GM12878 (cell line): Measurements from ENCODE around the gene CACHD1. TPM values are rescaled to one million over a fixed set of nuclear protein-coding genes. Genes with fewer than 3 reads are reported as not detected.

Experiments
- ATAC-seq: fragments of 200-7000 bp; cut with Tn5 transposase; 3 replicates; pipeline ENCODE4 v1.9.1; 2020; ENCODE audit warnings: mild to moderate bottlenecking, moderate library complexity
- BruUV-seq: library from RNA; stranded (reverse); fragments of 400-500 nt; replicated peaks from 2 replicates; lab custom pipeline; 2021; lab: Mats Ljungman, UMichigan
- CTCF ChIA-PET: fragments of 300-600 bp; sonication (Branson Sonifier 250); formaldehyde crosslinking; extraction: SDS; loops from one replicate; lab custom pipeline; 2021; ENCODE audit warnings: inconsistent platforms; lab: Yijun Ruan, JAX
- POLR2A ChIA-PET: fragments of 350-600 bp; formaldehyde crosslinking; extraction: SDS; loops from one replicate; lab custom pipeline; 2021; ENCODE audit warnings: inconsistent platforms; lab: Charles Lee
- RAD21 ChIA-PET: fragments of 300-600 bp; sonication (Branson Sonifier 250); formaldehyde crosslinking; loops from one replicate; lab custom pipeline; 2023; ENCODE audit warnings: antibody characterized with exemption; ENCODE audit not compliant: unreplicated experiment; lab: Charles Lee
- SMC1A ChIA-PET: fragments of 300-600 bp; sonication (Branson Sonifier 250); formaldehyde crosslinking; loops from one replicate; lab custom pipeline; 2023; ENCODE audit not compliant: unreplicated experiment, uncharacterized antibody; lab: Charles Lee
- DNase-seq: peaks from one replicate; pipeline ENCODE4 v3.0.0-alpha.2; 2011; ENCODE audit warnings: low read depth, low spot score
- FAIRE-seq: peaks from 3 replicates; lab custom pipeline; 2011; peaks lifted over from hg19 to GRCh38; lab: Jason Lieb, UNC
- H2AFZ ChIP-seq: 2 replicates; pipeline ENCODE4 v1.6.0; 2011; ENCODE audit warnings: low read depth, low read length, control low read depth; ENCODE audit not compliant: control insufficient read depth
- H3K27ac ChIP-seq: 2 replicates; pipeline ENCODE4 v1.5.1; 2011; ENCODE audit warnings: control low read depth; ENCODE audit not compliant: control insufficient read depth, insufficient read depth
- H3K27me3 ChIP-seq, 2 experiments: replicated peaks in 1 of 2; 2 replicates each; pipeline versions ENCODE4 v1.6.0 to v1.6.1; 2011; ENCODE audit warnings: low read length in 1 of 2; ENCODE audit not compliant: control insufficient read depth in 2 of 2, insufficient read depth in 2 of 2
- H3K36me3 ChIP-seq, 2 experiments: 2 replicates each; pipeline ENCODE4 v1.5.1; 2011; ENCODE audit warnings: low read length in 1 of 2; ENCODE audit not compliant: control insufficient read depth in 2 of 2, insufficient read depth in 2 of 2
- H3K4me1 ChIP-seq: 2 replicates; pipeline ENCODE4 v1.6.1; 2011; ENCODE audit warnings: mild to moderate bottlenecking, low read length, moderate library complexity, mixed read lengths; ENCODE audit not compliant: control insufficient read depth, insufficient read depth
- H3K4me2 ChIP-seq: 2 replicates; pipeline ENCODE4 v1.6.0; 2011; ENCODE audit warnings: control low read depth; ENCODE audit not compliant: control insufficient read depth, insufficient read depth
- H3K4me3 ChIP-seq: fragments of 200-600 bp; sonication (generic); 2 replicates; pipeline ENCODE4 v1.5.1; 2016
- H3K79me2 ChIP-seq: 2 replicates; pipeline ENCODE4 v1.6.0; 2011; ENCODE audit warnings: low read length; ENCODE audit not compliant: control insufficient read depth, insufficient read depth
- H3K9ac ChIP-seq: 2 replicates; pipeline ENCODE4 v1.8.0; 2011; ENCODE audit warnings: low read length, control low read depth, mixed read lengths; ENCODE audit not compliant: control insufficient read depth, insufficient read depth
- H3K9me3 ChIP-seq: replicated peaks from 3 replicates; pipeline ENCODE4 v1.5.1; 2011; ENCODE audit warnings: mild to moderate bottlenecking, low read length; ENCODE audit not compliant: control insufficient read depth, insufficient read depth
- H4K20me1 ChIP-seq: 2 replicates; pipeline ENCODE4 v1.6.0; 2011; ENCODE audit not compliant: control insufficient read depth, insufficient read depth
- BRCA1 ChIP-seq: IDR thresholded peaks from 2 replicates; pipeline ENCODE4 v1.6.1; 2011; ENCODE audit warnings: low read depth, low read length, improper control_type of control experiment
- CREB1 ChIP-seq: IDR thresholded peaks from 2 replicates; pipeline ENCODE4 v1.6.1; 2012; ENCODE audit warnings: low read depth, mild to moderate bottlenecking, inconsistent platforms
- FOXM1 ChIP-seq: IDR thresholded peaks from 2 replicates; pipeline ENCODE4 v1.6.1; 2012; ENCODE audit warnings: low read depth, mild to moderate bottlenecking, inconsistent platforms, low read length, moderate library complexity
- GABPA ChIP-seq: IDR thresholded peaks from 2 replicates; pipeline ENCODE4 v1.6.1; 2014; ENCODE audit warnings: antibody characterized with exemption, low read depth, mild to moderate bottlenecking, inconsistent platforms
- KDM1A ChIP-seq: fragments of 200-600 bp; sonication (generic); IDR thresholded peaks from 2 replicates; pipeline ENCODE4 v1.6.1; 2016; ENCODE audit warnings: borderline replicate concordance
- MEF2B ChIP-seq: fragments of 450-650 bp; IDR thresholded peaks from 2 replicates; pipeline ENCODE4 v1.6.1; 2018; ENCODE audit warnings: mild to moderate bottlenecking, moderate library complexity; ENCODE audit not compliant: partially characterized antibody, poor library complexity, severe bottlenecking
- MXI1 ChIP-seq: fragments of 150-350 bp; IDR thresholded peaks from 2 replicates; pipeline ENCODE4 v1.6.1; 2011; ENCODE audit warnings: low read depth, mild to moderate bottlenecking, inconsistent platforms, low read length, improper control_type of control experiment
- POLR2AphosphoS5 ChIP-seq: IDR thresholded peaks from 2 replicates; pipeline ENCODE4 v1.6.1; 2011; ENCODE audit warnings: mild to moderate bottlenecking, low read length, inconsistent platforms
- SMAD5 ChIP-seq: IDR thresholded peaks from 2 replicates; pipeline ENCODE4 v1.6.1; 2016; ENCODE audit warnings: antibody characterized with exemption, low read depth
- SREBF2 ChIP-seq: IDR thresholded peaks from 2 replicates; pipeline ENCODE4 v1.6.1; 2012; ENCODE audit warnings: mild to moderate bottlenecking, low read length
- ZNF24 ChIP-seq: fragments of 450-650 bp; IDR thresholded peaks from 2 replicates; pipeline ENCODE4 v1.6.1; 2017; ENCODE audit warnings: antibody characterized with exemption, mild to moderate bottlenecking
- ZNF622 ChIP-seq: fragments of 450-650 bp; IDR thresholded peaks from 2 replicates; pipeline ENCODE4 v1.6.1; 2017; ENCODE audit warnings: mild to moderate bottlenecking, inconsistent platforms
- WGBS: methylation state at CpG from one replicate; pipeline ENCODE4 v1.1.6; 2016; ENCODE audit warnings: low lambda C conversion rate; ENCODE audit not compliant: insufficient replicate concordance, insufficient coverage; ENCODE audit errors: missing lambda C conversion rate; 5-methylcytosine and 5-hydroxymethylcytosine counted together
- in situ Hi-C: fragments of 300-500 bp; cut with MboI; formaldehyde crosslinking; loops from 9 replicates; pipeline ENCODE4 v1.14.3; 2018; ENCODE audit warnings: mixed read lengths
- intact Hi-C: fragments of 100-400 bp; cut with micrococcal nuclease; formaldehyde crosslinking; loops from one replicate; pipeline ENCODE4 v1.14.2; 2022; ENCODE audit not compliant: unreplicated experiment
- polyA plus RNA-seq, 11 experiments: library from polyadenylated mRNA; depleted of rRNA in 4 of 11; unstranded in 6 of 11; stranded (reverse) in 5 of 11; fragments of >200 nt; fragmentation: Nextera tagmentation in 4 of 11; fragmentation: Illumina TruSeq in 1 of 11; extraction: Ambion mirVana in 4 of 11; extraction: Trizol in 1 of 11; gene quantifications; 1 replicate in 1 of 11; 2 replicates in 10 of 11; pipeline versions ENCODE4 v1.2.1 to v1.2.3, GENCODE V29; 2011 to 2016; ENCODE audit warnings: inconsistent platforms in 2 of 11, missing spikeins in 2 of 11, low read depth in 1 of 11
- total RNA-seq, 4 experiments: library from RNA; depleted of rRNA in 3 of 4; stranded (reverse); fragments of >200 nt in 3 of 4; fragmentation: Illumina TruSeq in 1 of 4; extraction: Trizol in 1 of 4; gene quantifications; 2 replicates each; pipeline versions ENCODE4 v1.2.1 to v1.2.3, GENCODE V29; 2013 to 2021
- TF ChIP-seq, protein P1 (sequence below): fragments of 450-650 bp; IDR thresholded peaks from 2 replicates; pipeline ENCODE4 v1.6.1; 2016; ENCODE audit warnings: mild to moderate bottlenecking
- TF ChIP-seq, protein P2 (sequence below): IDR thresholded peaks from 2 replicates; pipeline ENCODE4 v1.6.1; 2011; ENCODE audit warnings: borderline replicate concordance, low read depth, mild to moderate bottlenecking, moderate library complexity, low read length; ENCODE audit not compliant: insufficient read depth, poor library complexity, severe bottlenecking
- TF ChIP-seq, protein P3 (sequence below): fragments of 450-650 bp; IDR thresholded peaks from 2 replicates; pipeline ENCODE4 v1.6.1; 2018; ENCODE audit warnings: borderline replicate concordance, mild to moderate bottlenecking; ENCODE audit not compliant: partially characterized antibody

Gene CACHD1
- total and polyA plus RNA-seq, 10 of the 15 experiments (the other 5 are each of a cell fraction or from before 2014, with no cell fraction given) = 0.03 TPM; not detected in 9

DNA sequence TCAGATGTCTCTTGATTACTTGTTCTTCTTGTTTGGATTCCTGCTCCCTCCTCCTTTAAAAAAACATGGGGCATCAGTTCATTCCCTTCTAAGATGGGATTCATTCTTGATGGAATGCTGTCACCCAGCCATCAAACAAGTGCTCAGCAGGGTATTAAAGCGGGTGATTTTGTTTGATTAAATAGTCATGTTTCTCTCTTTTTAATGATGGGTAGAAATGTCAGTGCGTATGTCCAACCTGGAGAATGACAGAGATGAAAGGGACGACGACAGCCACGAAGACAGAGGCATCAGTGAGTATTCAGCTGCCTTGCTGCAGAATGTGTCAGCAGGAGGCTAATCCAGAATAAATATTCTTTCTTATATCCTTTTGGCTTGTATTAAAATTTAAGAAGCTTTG lies 211.1 kb downstream of the CACHD1 start:
- no TSS peak for BruUV-seq
- SMC1A ChIA-PET = interaction anchor here (0.6 kb wide), 1 partner anchor 43 kb away, joined by 4 read pairs; no protein-coding TSS in a partner anchor
- Histone ChIP-seq H3K4me2 (no peak overlapping the region), H3K4me1 (no peaks in the 10 kb centered on the region), H2AFZ (no peak overlapping the region), H3K79me2 (no peaks in the 10 kb centered on the region), H3K9me3 (no peaks in the 10 kb centered on the region), H3K27me3 (no peaks in the 10 kb centered on the region), H3K27ac (no peak overlapping the region), H3K9ac (no peak overlapping the region), H4K20me1 (no peaks in the 10 kb centered on the region), H3K36me3 (no peaks in the 10 kb centered on the region), H3K4me3 (no peak overlapping the region)
- intact Hi-C loops (no loop called here), in situ Hi-C loops (loop anchor here (25.0 kb wide), 1 partner anchor 356 kb away; no protein-coding TSS in a partner anchor)
- POLR2A ChIA-PET = interaction anchor here (0.7 kb wide), 1 partner anchor 146 kb away, joined by 8 read pairs; no protein-coding TSS in a partner anchor
- DNase-seq = no peak
- no peak for FAIRE-seq
- 8% methylated on average over 5 of the region's 5 CpGs for WGBS
- TF ChIP-seq, protein P1, sequence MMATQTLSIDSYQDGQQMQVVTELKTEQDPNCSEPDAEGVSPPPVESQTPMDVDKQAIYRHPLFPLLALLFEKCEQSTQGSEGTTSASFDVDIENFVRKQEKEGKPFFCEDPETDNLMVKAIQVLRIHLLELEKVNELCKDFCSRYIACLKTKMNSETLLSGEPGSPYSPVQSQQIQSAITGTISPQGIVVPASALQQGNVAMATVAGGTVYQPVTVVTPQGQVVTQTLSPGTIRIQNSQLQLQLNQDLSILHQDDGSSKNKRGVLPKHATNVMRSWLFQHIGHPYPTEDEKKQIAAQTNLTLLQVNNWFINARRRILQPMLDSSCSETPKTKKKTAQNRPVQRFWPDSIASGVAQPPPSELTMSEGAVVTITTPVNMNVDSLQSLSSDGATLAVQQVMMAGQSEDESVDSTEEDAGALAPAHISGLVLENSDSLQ = no peak
- no peak for TF ChIP-seq SMAD5
- TF ChIP-seq SREBF2 = no peak
- no peak for TF ChIP-seq BRCA1
- no peak for TF ChIP-seq FOXM1
- no peak for TF ChIP-seq ZNF24
- TF ChIP-seq MXI1 = no peak
- no peak for TF ChIP-seq MEF2B
- TF ChIP-seq, protein P2, sequence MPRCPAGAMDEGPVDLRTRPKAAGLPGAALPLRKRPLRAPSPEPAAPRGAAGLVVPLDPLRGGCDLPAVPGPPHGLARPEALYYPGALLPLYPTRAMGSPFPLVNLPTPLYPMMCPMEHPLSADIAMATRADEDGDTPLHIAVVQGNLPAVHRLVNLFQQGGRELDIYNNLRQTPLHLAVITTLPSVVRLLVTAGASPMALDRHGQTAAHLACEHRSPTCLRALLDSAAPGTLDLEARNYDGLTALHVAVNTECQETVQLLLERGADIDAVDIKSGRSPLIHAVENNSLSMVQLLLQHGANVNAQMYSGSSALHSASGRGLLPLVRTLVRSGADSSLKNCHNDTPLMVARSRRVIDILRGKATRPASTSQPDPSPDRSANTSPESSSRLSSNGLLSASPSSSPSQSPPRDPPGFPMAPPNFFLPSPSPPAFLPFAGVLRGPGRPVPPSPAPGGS = no peak
- TF ChIP-seq, protein P3, sequence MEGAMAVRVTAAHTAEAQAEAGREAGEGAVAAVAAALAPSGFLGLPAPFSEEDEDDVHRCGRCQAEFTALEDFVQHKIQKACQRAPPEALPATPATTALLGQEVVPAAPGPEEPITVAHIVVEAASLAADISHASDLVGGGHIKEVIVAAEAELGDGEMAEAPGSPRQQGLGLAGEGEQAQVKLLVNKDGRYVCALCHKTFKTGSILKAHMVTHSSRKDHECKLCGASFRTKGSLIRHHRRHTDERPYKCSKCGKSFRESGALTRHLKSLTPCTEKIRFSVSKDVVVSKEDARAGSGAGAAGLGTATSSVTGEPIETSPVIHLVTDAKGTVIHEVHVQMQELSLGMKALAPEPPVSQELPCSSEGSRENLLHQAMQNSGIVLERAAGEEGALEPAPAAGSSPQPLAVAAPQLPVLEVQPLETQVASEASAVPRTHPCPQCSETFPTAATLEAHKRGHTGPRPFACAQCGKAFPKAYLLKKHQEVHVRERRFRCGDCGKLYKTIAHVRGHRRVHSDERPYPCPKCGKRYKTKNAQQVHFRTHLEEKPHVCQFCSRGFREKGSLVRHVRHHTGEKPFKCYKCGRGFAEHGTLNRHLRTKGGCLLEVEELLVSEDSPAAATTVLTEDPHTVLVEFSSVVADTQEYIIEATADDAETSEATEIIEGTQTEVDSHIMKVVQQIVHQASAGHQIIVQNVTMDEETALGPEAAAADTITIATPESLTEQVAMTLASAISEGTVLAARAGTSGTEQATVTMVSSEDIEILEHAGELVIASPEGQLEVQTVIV = no peak
- no peak for TF ChIP-seq CREB1
- TF ChIP-seq POLR2AphosphoS5 = no peak
- no peak for TF ChIP-seq ZNF622
- TF ChIP-seq GABPA = no peak
- TF ChIP-seq KDM1A = no peak
- CTCF ChIA-PET = no interaction called here
- no peak for ATAC-seq
- RAD21 ChIA-PET = no interaction called here
